ENCODE measurements around the gene PROSER2. TPM values are rescaled to one million over a fixed set of nuclear protein-coding genes. Genes with fewer than 3 reads are reported as not detected.

The PROSER2 gene
- total RNA-seq, 1 experiment from 2014 or later: 4.1 TPM

DNA sequence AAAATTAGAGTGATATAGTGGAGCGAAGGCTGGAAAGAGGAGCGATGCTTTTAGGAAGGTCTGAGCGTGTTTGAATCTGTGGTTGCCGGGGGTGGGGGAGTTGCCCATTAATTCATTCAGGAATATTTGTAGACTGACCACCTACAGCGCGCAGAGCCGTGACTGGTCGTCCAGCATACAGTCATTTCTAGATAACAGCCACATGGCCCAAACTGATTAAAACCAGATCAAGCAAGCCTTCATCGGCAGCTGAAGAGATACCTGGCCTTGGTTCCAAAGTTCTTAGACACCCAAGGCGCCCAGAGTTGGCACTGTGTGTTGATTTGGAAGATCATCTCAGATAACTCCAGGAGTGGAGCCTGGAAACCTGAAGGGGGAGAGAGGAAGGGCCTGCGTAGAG, 1.7 kb downstream of the PROSER2 start:
- 0 out of 2 replicates have a peak, but pooled peaks cover 3% of the 10 kb centered on the region for H3K4me1 ChIP-seq (ENCODE audit: control insufficient read depth, insufficient read depth, low read length)
- intact Hi-C loops (cut with micrococcal nuclease; ENCODE audit: unreplicated experiment) (no loop called here), in situ Hi-C loops (cut with HindIII; ENCODE audit: low pct_unique_long_range_greater_than_20kb, low sequenced_read_pairs) (no loop called here)
- H3K4me3 ChIP-seq (ENCODE audit: low read depth in 2 of 2, low read length in 2 of 2): no peak overlapping the region
- H3K27me3 ChIP-seq (ENCODE audit: control insufficient read depth, insufficient read depth, low read length): peaks cover 2% of the 10 kb centered on the region; the same call in 1 of the 2 replicates
- ChIA-PET CTCF (no interaction called here), POLR2A (no interaction called here)
- BruUV-seq (replicated peaks): no TSS peak
- H3K9me3 ChIP-seq (ENCODE audit: control insufficient read depth, insufficient read depth, low read depth, low read length): no peaks in the 10 kb centered on the region
- no peak for TF ChIP-seq POLR2AphosphoS5 (IDR thresholded peaks at IDR 0.05; ENCODE audit: low read depth, low read length)
- TF ChIP-seq, protein P1, sequence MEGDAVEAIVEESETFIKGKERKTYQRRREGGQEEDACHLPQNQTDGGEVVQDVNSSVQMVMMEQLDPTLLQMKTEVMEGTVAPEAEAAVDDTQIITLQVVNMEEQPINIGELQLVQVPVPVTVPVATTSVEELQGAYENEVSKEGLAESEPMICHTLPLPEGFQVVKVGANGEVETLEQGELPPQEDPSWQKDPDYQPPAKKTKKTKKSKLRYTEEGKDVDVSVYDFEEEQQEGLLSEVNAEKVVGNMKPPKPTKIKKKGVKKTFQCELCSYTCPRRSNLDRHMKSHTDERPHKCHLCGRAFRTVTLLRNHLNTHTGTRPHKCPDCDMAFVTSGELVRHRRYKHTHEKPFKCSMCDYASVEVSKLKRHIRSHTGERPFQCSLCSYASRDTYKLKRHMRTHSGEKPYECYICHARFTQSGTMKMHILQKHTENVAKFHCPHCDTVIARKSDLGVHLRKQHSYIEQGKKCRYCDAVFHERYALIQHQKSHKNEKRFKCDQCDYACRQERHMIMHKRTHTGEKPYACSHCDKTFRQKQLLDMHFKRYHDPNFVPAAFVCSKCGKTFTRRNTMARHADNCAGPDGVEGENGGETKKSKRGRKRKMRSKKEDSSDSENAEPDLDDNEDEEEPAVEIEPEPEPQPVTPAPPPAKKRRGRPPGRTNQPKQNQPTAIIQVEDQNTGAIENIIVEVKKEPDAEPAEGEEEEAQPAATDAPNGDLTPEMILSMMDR (IDR thresholded peaks at IDR 0.05): no peak
- no peak for TF ChIP-seq SIN3A (IDR thresholded peaks at IDR 0.05; ENCODE audit: borderline replicate concordance, insufficient read depth, low read depth, low read length)
- TF ChIP-seq, protein P2, sequence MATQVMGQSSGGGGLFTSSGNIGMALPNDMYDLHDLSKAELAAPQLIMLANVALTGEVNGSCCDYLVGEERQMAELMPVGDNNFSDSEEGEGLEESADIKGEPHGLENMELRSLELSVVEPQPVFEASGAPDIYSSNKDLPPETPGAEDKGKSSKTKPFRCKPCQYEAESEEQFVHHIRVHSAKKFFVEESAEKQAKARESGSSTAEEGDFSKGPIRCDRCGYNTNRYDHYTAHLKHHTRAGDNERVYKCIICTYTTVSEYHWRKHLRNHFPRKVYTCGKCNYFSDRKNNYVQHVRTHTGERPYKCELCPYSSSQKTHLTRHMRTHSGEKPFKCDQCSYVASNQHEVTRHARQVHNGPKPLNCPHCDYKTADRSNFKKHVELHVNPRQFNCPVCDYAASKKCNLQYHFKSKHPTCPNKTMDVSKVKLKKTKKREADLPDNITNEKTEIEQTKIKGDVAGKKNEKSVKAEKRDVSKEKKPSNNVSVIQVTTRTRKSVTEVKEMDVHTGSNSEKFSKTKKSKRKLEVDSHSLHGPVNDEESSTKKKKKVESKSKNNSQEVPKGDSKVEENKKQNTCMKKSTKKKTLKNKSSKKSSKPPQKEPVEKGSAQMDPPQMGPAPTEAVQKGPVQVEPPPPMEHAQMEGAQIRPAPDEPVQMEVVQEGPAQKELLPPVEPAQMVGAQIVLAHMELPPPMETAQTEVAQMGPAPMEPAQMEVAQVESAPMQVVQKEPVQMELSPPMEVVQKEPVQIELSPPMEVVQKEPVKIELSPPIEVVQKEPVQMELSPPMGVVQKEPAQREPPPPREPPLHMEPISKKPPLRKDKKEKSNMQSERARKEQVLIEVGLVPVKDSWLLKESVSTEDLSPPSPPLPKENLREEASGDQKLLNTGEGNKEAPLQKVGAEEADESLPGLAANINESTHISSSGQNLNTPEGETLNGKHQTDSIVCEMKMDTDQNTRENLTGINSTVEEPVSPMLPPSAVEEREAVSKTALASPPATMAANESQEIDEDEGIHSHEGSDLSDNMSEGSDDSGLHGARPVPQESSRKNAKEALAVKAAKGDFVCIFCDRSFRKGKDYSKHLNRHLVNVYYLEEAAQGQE (IDR thresholded peaks at IDR 0.05; ENCODE audit: insufficient read depth in 1 of 2, low read depth in 2 of 2, low read length in 1 of 2): no peak
- no peak for TF ChIP-seq TCF7L2 (IDR thresholded peaks at IDR 0.05; ENCODE audit: low read depth, low read length)
- ATAC-seq (no peak), DNase-seq (ENCODE audit: low read depth, low spot score) (no peak)
- H3K36me3 ChIP-seq (ENCODE audit: control insufficient read depth, insufficient read depth, low read length): peaks cover 4% of the 10 kb centered on the region; the same call in 1 of the 2 replicates
- H3K27ac ChIP-seq (ENCODE audit: low read length): no peak overlapping the region

DNA sequence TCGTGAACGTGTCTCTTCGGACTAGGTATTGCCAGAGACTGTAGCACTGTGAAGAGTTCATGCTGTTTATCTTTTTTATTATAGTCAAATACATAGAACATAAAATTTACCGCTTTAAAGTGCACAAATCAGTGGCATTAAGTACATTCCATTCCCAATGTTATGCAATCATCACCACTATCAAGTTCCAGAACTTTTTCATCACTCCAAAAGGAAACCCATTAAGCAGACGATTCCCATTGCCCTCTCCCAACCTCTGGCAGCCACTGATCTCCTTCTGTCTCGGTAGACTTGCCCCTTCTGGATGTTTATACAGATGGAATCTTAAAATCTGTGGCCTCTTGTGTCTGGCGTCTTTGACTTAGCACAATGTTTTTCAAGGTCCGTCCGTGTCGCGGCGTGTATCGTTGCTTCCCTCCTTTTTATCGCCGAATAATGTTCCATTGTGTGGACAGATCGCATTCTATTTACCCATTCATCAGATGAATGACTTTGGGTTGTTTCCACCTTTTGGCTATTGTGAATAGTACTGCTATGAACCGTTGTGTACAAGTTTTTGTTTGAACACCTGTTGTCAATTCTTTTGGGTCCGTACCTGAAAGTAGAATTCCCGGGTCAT, 2.7 kb downstream of the PROSER2 start:
- H3K27ac ChIP-seq (ENCODE audit: low read length): no peak overlapping the region
- DNase-seq (ENCODE audit: low read depth, low spot score) (no peak), ATAC-seq (no peak)
- peaks cover 2% of the 10 kb centered on the region; the same call in 1 of the 2 replicates for H3K27me3 ChIP-seq (ENCODE audit: control insufficient read depth, insufficient read depth, low read length)
- BruUV-seq (replicated peaks): no TSS peak
- no peaks in the 10 kb centered on the region for H3K9me3 ChIP-seq (ENCODE audit: control insufficient read depth, insufficient read depth, low read depth, low read length)
- CTCF ChIA-PET: no interaction called here
- in situ Hi-C loops (cut with HindIII; ENCODE audit: low pct_unique_long_range_greater_than_20kb, low sequenced_read_pairs): no loop called here
- H3K36me3 ChIP-seq (ENCODE audit: control insufficient read depth, insufficient read depth, low read length): peaks cover 4% of the 10 kb centered on the region; the same call in 1 of the 2 replicates
- POLR2A ChIA-PET: no interaction called here
- peaks cover 3% of the 10 kb centered on the region; the same call in 1 of the 2 replicates for H3K4me1 ChIP-seq (ENCODE audit: control insufficient read depth, insufficient read depth, low read length)
- no peak overlapping the region for H3K4me3 ChIP-seq (ENCODE audit: low read depth in 2 of 2, low read length in 2 of 2)
- no peak for TF ChIP-seq SIN3A (IDR thresholded peaks at IDR 0.05; ENCODE audit: borderline replicate concordance, insufficient read depth, low read depth, low read length)
- TF ChIP-seq POLR2AphosphoS5 (IDR thresholded peaks at IDR 0.05; ENCODE audit: low read depth, low read length): no peak
- TF ChIP-seq, protein P2 (IDR thresholded peaks at IDR 0.05; ENCODE audit: insufficient read depth in 1 of 2, low read depth in 2 of 2, low read length in 1 of 2): no peak
- TF ChIP-seq TCF7L2 (IDR thresholded peaks at IDR 0.05; ENCODE audit: low read depth, low read length): no peak
- TF ChIP-seq, protein P1 (IDR thresholded peaks at IDR 0.05): no peak
- intact Hi-C loops (cut with micrococcal nuclease; ENCODE audit: unreplicated experiment): no loop called here

Data from Panc1 (cell line).